NCI-H2107 treated with DMSO at 0.1 percent for 48 hours (cell line): ENCODE results near the gene CCDC170.

Source experiments
- DNase-seq: peaks from one replicate; lab custom pipeline; 2025; ENCODE audit not compliant: unreplicated experiment; lab: John Stamatoyannopoulos, UW

Gene CCDC170

GRCh38 chr6:151652325-151652724, 158.5 kb downstream of the CCDC170 start:
- DNase-seq: no peak

DNA sequence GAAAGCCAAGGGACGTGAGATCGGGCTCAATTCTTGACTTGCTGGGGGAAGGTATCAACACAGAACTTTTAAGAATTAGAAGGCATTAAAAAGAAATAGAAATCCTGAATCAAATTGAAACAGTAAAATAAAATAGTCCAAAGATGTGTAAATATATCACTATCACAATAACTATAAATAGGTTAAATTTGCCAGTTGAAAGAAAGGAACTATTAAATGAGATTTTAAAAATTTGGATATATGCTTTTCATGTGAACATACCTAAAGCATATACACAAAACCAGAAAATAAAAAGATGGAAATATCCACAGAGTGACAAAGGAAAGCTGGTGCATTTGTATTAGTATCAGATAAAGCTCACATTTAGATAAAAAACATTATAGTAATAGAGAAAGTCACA, 161.3 kb downstream of the CCDC170 start:
- DNase-seq: no peak

- no peak for DNase-seq
Observed at GRCh38 chr6:151656392-151656791, 162.6 kb downstream of the CCDC170 start.

DNA sequence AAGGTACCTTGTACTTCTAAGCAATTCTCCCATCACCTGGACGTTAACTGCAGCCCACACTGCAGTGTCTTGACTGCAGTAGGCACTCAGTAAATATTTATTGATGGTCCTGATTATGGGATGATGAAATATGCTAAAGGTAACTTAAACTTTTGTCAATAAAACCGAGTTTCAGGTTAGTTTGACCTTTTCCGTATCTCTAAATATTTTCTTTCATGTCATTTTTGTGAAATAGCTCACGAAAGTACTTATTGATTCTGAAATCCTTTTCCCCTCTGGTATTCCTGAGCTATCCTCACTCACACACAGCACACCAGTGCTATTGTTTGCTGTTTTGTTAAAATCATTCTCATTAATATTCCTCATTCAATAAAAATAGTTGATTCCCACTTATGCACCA, 164.3 kb downstream of the CCDC170 start:
- DNase-seq: no peak

DNA sequence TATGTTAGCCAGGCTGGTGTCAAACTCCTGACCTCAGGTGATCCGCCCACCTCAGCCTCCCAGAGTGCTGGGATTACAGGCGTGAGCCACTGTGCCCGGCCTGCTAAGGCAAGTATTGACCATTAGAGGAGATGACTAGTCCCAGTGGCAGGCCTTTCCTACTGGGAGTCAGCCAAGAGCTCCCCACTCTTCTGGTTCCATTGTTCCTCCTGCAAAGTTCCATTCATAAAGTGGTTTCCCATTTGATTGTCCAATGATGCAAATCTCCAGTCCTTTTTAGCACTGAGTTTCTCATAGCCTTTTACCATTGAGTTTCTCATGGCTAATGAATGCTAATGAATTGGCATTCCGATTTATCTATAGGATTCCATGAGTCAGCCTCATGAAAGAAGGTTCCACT, 165.4 kb downstream of the CCDC170 start:
- DNase-seq: no peak

GRCh38 chr6:151661509-151661908, 167.7 kb downstream of the CCDC170 start:
- no peak for DNase-seq

- no peak for DNase-seq
Observed at GRCh38 chr6:151661928-151662327, 168.1 kb downstream of the CCDC170 start.

DNA sequence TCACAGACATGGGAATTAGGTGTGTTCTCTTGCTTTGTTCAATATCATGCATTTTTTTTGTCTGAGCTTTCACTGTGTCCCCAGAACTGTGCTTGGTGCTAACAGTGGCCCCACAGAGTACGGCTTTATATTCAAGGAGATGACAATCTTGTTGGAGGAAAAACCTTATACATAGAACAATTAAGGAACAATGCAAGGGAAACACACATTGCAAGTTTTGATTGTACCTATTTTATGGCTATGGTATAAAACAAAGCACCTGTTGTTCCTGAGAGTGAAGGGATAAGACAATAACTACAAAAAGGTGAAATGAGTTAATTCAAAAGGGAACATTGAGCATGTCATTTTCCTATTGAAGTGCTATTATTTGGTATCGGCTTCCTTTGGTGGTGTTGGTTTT, 169.7 kb downstream of the CCDC170 start:
- no peak for DNase-seq

GRCh38 chr6:151664390-151664789, 170.6 kb downstream of the CCDC170 start:
- DNase-seq: no peak

- no peak for DNase-seq
Observed at GRCh38 chr6:151665329-151665728, 171.5 kb downstream of the CCDC170 start.

DNA sequence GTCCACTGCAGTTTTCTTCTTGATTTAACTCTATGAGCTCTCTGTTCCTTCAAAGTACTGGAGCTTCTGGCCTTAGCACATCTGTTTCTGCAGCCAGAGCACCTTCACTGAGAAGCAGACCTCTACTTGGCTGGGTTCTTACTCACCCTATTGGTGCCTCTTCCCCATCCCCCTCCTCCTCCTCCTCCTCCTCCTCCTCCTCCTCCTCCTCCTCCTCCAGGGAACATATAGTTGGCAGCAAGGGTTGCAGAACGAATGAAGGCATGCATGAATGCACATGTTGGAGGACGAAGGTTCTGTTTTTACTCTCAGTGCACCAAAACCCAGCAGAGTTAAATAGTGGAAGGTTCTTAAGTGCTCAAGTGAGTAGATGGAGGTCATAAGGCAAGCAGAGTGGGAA, 172.7 kb downstream of the CCDC170 start:
- no peak for DNase-seq

- no peak for DNase-seq
Observed at GRCh38 chr6:151669208-151669560, 175.4 kb downstream of the CCDC170 start.

DNA sequence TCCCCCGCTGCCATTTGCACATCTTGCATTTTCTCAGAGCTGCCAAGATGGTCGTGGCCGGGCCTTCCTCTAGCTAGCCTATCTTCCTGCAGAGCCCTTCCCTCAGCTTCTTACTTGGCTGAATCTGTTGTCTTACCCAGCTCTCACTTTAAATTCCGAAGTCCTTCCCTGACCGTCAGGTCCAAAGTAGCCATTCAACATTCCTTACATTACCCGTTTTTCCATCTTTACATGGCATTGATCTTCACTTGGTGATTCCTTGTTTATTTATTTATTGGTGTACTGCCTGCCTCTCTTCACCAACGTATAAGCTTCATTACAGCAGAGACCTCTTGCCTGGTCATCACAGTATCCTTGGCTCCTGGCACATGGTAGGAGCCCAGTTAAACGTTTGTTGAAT, 176.3 kb downstream of the CCDC170 start:
- DNase-seq: no peak
